K562 treated with DMSO at 1 percent for 48 hours (cell line): ENCODE data around the gene ARHGEF4. TPM values are rescaled to one million over a fixed set of nuclear protein-coding genes. Genes with fewer than 3 reads are reported as not detected.

ENCODE experiments used
- total RNA-seq: library from RNA; unstranded; fragments of 300-600 nt; gene quantifications from 2 replicates; pipeline ENCODE4 v1.2.3, GENCODE V29; 2022; ENCODE audit warnings: low replicate concordance; ENCODE audit errors: extremely low read depth

The ARHGEF4 gene
- total RNA-seq: not detected in 2 replicates

GRCh38 chr2:130836501-130837174 lies at the start of gene ARHGEF4:
Gene ARHGEF4 (plus strand): TSS chr2:130836914. CDS start chr2:130836954, 40 bp downstream.

GRCh38 chr2:131093006-131093695 lies 256.4 kb downstream of the ARHGEF4 start, which contains the start of gene FAM168B:
Gene FAM168B (minus strand): TSS chr2:131093460. CDS start chr2:131082646, 10,814 bp downstream.

Other genes with a start within 250 kb of the ARHGEF4 start
- gene CFC1, start 237.3 kb upstream of the ARHGEF4 start, total RNA-seq: not detected in 2 replicates
- gene POTEJ, start 225.5 kb upstream of the ARHGEF4 start, total RNA-seq: not detected in 2 replicates
- not detected in 2 replicates for gene GPR148, start 107.8 kb upstream of the ARHGEF4 start, total RNA-seq
- gene AMER3, start 81.4 kb upstream of the ARHGEF4 start, total RNA-seq: not detected in 2 replicates